HepG2 (cell line): ENCODE measurements around the gene IKZF4. TPM values are rescaled to one million over a fixed set of nuclear protein-coding genes. Genes with fewer than 3 reads are reported as not detected.

Experiments used
- BATF2 ChIP-seq: sonication (generic); formaldehyde crosslinking; IDR thresholded peaks from 2 replicates; pipeline ENCODE4 v1.8.0; 2022; ENCODE audit warnings: mild to moderate bottlenecking, missing genetic modification reagents, moderate library complexity
- CSRNP1 ChIP-seq: sonication (generic); formaldehyde crosslinking; IDR thresholded peaks from 2 replicates; pipeline ENCODE4 v1.8.1; 2023; ENCODE audit warnings: mild to moderate bottlenecking, missing genetic modification reagents
- ELF4 ChIP-seq: sonication (generic); formaldehyde crosslinking; IDR thresholded peaks from 2 replicates; pipeline ENCODE4 v1.5.0; 2020; ENCODE audit warnings: missing genetic modification reagents, mild to moderate bottlenecking, moderate library complexity, borderline replicate concordance
- HNF1A ChIP-seq, 2 experiments: sonication (generic) in 1 of 2; formaldehyde crosslinking in 1 of 2; IDR thresholded peaks; 2 replicates each; pipeline versions ENCODE4 v1.4.0 to v1.6.1; 2016 to 2020; ENCODE audit warnings: borderline replicate concordance in 1 of 2, low read depth in 1 of 2, mild to moderate bottlenecking in 1 of 2, missing genetic modification reagents in 1 of 2
- HNRNPK ChIP-seq: fragments of 200-400 bp; formaldehyde crosslinking; IDR thresholded peaks from 2 replicates; pipeline ENCODE4 v1.6.1; 2018; ENCODE audit warnings: low read length, low read depth, moderate library complexity, mild to moderate bottlenecking; ENCODE audit not compliant: poor library complexity, severe bottlenecking
- HOXA5 ChIP-seq: sonication (generic); formaldehyde crosslinking; IDR thresholded peaks from 2 replicates; pipeline ENCODE4 v1.4.0; 2020; ENCODE audit warnings: missing genetic modification reagents
- PHF21A ChIP-seq: sonication (generic); formaldehyde crosslinking; IDR thresholded peaks from 2 replicates; pipeline ENCODE4 v1.5.0; 2020; ENCODE audit warnings: mild to moderate bottlenecking, missing genetic modification reagents
- RFX1 ChIP-seq: fragments of 450-650 bp; IDR thresholded peaks from 2 replicates; pipeline ENCODE4 v1.6.1; 2017
- SAP130 ChIP-seq: IDR thresholded peaks from 2 replicates; pipeline ENCODE4 v1.6.1; 2016; ENCODE audit warnings: low read depth
- SIN3B ChIP-seq: fragments of 150-350 bp; IDR thresholded peaks from 2 replicates; pipeline ENCODE4 v1.6.1; 2014; ENCODE audit warnings: low read length
- TRIM24 ChIP-seq: sonication (generic); formaldehyde crosslinking; IDR thresholded peaks from 2 replicates; pipeline ENCODE4 v1.8.0; 2022; ENCODE audit warnings: mild to moderate bottlenecking, missing genetic modification reagents
- USF2 ChIP-seq, 2 experiments: sonication (generic) in 1 of 2; formaldehyde crosslinking in 1 of 2; IDR thresholded peaks; 2 replicates each; pipeline versions ENCODE4 v1.5.1 to v1.6.1; 2011 to 2020; ENCODE audit warnings: borderline replicate concordance in 1 of 2, low read depth in 1 of 2, low read length in 1 of 2, mild to moderate bottlenecking in 1 of 2, missing genetic modification reagents in 1 of 2, moderate library complexity in 1 of 2
- ZBTB46 ChIP-seq: sonication (generic); formaldehyde crosslinking; IDR thresholded peaks from 2 replicates; pipeline ENCODE4 v1.4.0; 2020; ENCODE audit warnings: mild to moderate bottlenecking, missing genetic modification reagents, borderline replicate concordance
- ZNF205 ChIP-seq: IDR thresholded peaks from 2 replicates; pipeline ENCODE4 v1.6.1; 2018; ENCODE audit warnings: missing biosample characterization, missing genetic modification reagents
- ZNF329 ChIP-seq: sonication (generic); formaldehyde crosslinking; IDR thresholded peaks from 2 replicates; pipeline ENCODE4 v1.9.0; 2021; ENCODE audit warnings: low read depth, mild to moderate bottlenecking, missing genetic modification reagents
- ZNF883 ChIP-seq: sonication (generic); formaldehyde crosslinking; IDR thresholded peaks from 2 replicates; pipeline ENCODE4 v1.5.1; 2020; ENCODE audit warnings: mild to moderate bottlenecking, missing genetic modification reagents; ENCODE audit errors: not compliant biosample characterization
- polyA plus RNA-seq, 8 experiments: library from polyadenylated mRNA; depleted of rRNA in 3 of 8; stranded (reverse) in 7 of 8; unstranded in 1 of 8; fragments of >200 nt; fragmentation: Illumina TruSeq in 4 of 8; extraction: Trizol in 4 of 8; gene quantifications; 2 replicates each; pipeline versions ENCODE4 v1.2.1 to v1.2.3, GENCODE V29; 2011 to 2016; ENCODE audit warnings: low read depth in 4 of 8, missing spikeins in 1 of 8, mixed read lengths in 1 of 8; ENCODE audit not compliant: insufficient read depth in 1 of 8
- total RNA-seq, 5 experiments: library from RNA; depleted of rRNA; stranded (reverse); fragments of >200 nt; fragmentation: Illumina TruSeq; extraction: Trizol; gene quantifications; 2 replicates each; pipeline ENCODE4 v1.2.3, GENCODE V29; 2016; ENCODE audit warnings: low read depth in 1 of 5

IKZF4 gene
- total and polyA plus RNA-seq, 2 of the 13 experiments (the other 11 are each of a cell fraction or from before 2014, with no cell fraction given): 0.58 to 2.2 TPM

- TF ChIP-seq ZNF205: 0 out of 2 replicates have a peak, but pooled peaks have one; percentile 33
- peak; percentile 92 for TF ChIP-seq HOXA5 (CRISPR knock-in tag)
- TF ChIP-seq TRIM24 (CRISPR knock-in tag): no peak
- no peak for TF ChIP-seq BATF2 (CRISPR knock-in tag)
- TF ChIP-seq SIN3B: 0 out of 2 replicates have a peak, but pooled peaks have one; percentile 9
- no peak for TF ChIP-seq HNRNPK
- no peak; the same call in 1 of the 2 replicates for TF ChIP-seq ELF4
- TF ChIP-seq ZBTB46 (CRISPR knock-in tag): 0 out of 2 replicates have a peak, but pooled peaks have one; percentile 54
- TF ChIP-seq ZNF883 (CRISPR knock-in tag): peak; percentile 74
- TF ChIP-seq HNF1A (IDR thresholded peaks at IDR 0.05; ENCODE audit: low read depth): peak; percentile 24; the same call in 1 of the 2 replicates
- TF ChIP-seq HNF1A (CRISPR knock-in tag; IDR thresholded peaks at IDR 0.05; ENCODE audit: borderline replicate concordance): peak; percentile 72; the same call in 1 of the 2 replicates
- TF ChIP-seq CSRNP1 (CRISPR knock-in tag): peak; percentile 32; the same call in 1 of the 2 replicates
- TF ChIP-seq USF2 (IDR thresholded peaks at IDR 0.05; ENCODE audit: low read depth, low read length): 0 out of 2 replicates have a peak, but pooled peaks have one; percentile 19
- peak; percentile 25; the same call in 1 of the 2 replicates for TF ChIP-seq USF2 (CRISPR knock-in tag; IDR thresholded peaks at IDR 0.05; ENCODE audit: borderline replicate concordance)
- peak; percentile 97 for TF ChIP-seq SAP130 (CRISPR knock-in tag)
- TF ChIP-seq ZNF329 (CRISPR knock-in tag): peak; percentile 77; the same call in 1 of the 2 replicates
- TF ChIP-seq PHF21A (CRISPR knock-in tag): peak; percentile 76
- no peak for TF ChIP-seq RFX1
Measured at GRCh38 chr12:55973599-55974307, 47.1 kb upstream of the IKZF4 start, which contains the start of gene RAB5B (continued).
